Measurements from ENCODE around the gene RAD51C.

DNA sequence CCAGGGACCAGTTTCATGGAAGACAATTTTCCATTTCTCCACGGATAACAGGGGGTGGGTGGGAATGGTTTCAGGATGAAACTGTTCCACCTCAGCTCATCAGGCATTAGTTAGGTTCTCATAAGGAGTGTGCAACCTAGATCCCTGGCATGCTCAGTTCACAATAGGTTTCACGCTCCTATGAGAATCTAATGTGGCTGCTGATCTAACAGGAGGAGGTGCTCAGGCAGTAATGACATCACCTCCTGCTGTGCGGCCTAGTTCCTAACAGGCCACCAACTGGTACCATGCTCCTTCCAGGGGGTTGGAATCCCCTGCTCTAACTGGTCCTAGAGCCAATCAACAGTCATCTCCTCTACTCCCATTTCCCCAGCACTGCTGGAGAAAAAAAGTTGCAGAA is 20.4 kb upstream of the RAD51C start:
- TF ChIP-seq CTCF (IDR thresholded peaks at IDR 0.05; ENCODE audit: low read depth, low read length) = no peak
- no peak for TF ChIP-seq EZH2phosphoT487 (IDR thresholded peaks at IDR 0.05; ENCODE audit: low read depth)
